ENCODE measurements around the gene HTT-AS.

- TF ChIP-seq EZH2 (optimal IDR thresholded peaks at IDR 0.05; ENCODE audit: low read depth, low read length) (no peak), CTCF (IDR thresholded peaks at IDR 0.05; ENCODE audit: low read length) (no peak)
Measured at GRCh38 chr4:3075652-3075981, 1.3 kb upstream of the HTT-AS start.

All from MM.1S (cell line).